Hepatocyte (in vitro differentiated cells): ENCODE measurements around the gene MIER1.

ENCODE experiments used
- CTCF ChIP-seq: fragments of 200-600 bp; sonication (generic); IDR thresholded peaks from 2 replicates; pipeline ENCODE4 v1.5.1; 2016; ENCODE audit warnings: antibody characterized with exemption, mild to moderate bottlenecking; ENCODE audit not compliant: poor library complexity
- EZH2 ChIP-seq: fragments of 200-600 bp; sonication (generic); IDR thresholded peaks from 2 replicates; pipeline ENCODE4 v1.6.1; 2016; ENCODE audit warnings: antibody characterized with exemption, mild to moderate bottlenecking, borderline replicate concordance

GRCh38 chr1:67005068-67005467 is 80.3 kb downstream of the MIER1 start:
- TF ChIP-seq EZH2, result no peak
- TF ChIP-seq CTCF, result no peak
